ENCODE data around the gene SCARF2. TPM values are rescaled to one million over a fixed set of nuclear protein-coding genes. Genes with fewer than 3 reads are reported as not detected.
A peak's percentile ranks its signal among the peaks of the same experiment; 100 is the strongest.

SCARF2 gene
- total RNA-seq, 1 donor from 2014 or later: 133 TPM

- Histone ChIP-seq H3K27me3 (no peaks in the 10 kb centered on the region), H3K4me1 (peaks cover 2 to 17% of the 10 kb centered on the region in 2 donors), H3K9me3 (no peaks in the 10 kb centered on the region), H3K27ac (no peak overlapping the region), H3K4me3 (no peak overlapping the region), H3K36me3 (peaks cover 4 to 14% of the 10 kb centered on the region in 2 donors)
- TF ChIP-seq CTCF (IDR thresholded peaks at IDR 0.05): no peak
- DNase-seq (ENCODE audit: low spot score in 2 of 2): no peak
- intact Hi-C loops (cut with DNase I): no loop called here
Observed at GRCh38 chr22:20398420-20398819, 39.2 kb downstream of the SCARF2 start.

- no peak for TF ChIP-seq CTCF (IDR thresholded peaks at IDR 0.05)
- no peak overlapping the region for H3K4me3 ChIP-seq
- H3K4me1 ChIP-seq: peaks cover 4 to 18% of the 10 kb centered on the region in 2 donors
- H3K36me3 ChIP-seq: peaks cover 0 to 8% of the 10 kb centered on the region in 2 donors
- no peak overlapping the region for H3K27ac ChIP-seq
- H3K27me3 ChIP-seq: no peaks in the 10 kb centered on the region
- intact Hi-C loops (cut with DNase I): no loop called here
- no peaks in the 10 kb centered on the region for H3K9me3 ChIP-seq
- no peak for DNase-seq (ENCODE audit: low spot score in 2 of 2)
Observed at GRCh38 chr22:20397498-20397897, 40.1 kb downstream of the SCARF2 start.

GRCh38 chr22:20396639-20397038 is 41.0 kb downstream of the SCARF2 start:
- TF ChIP-seq CTCF (IDR thresholded peaks at IDR 0.05): no peak
- H3K36me3 ChIP-seq: peaks cover 0 to 6% of the 10 kb centered on the region in 2 donors
- H3K4me1 ChIP-seq: peaks cover 4 to 18% of the 10 kb centered on the region in 2 donors
- no peak overlapping the region for H3K27ac ChIP-seq
- H3K27me3 ChIP-seq: no peaks in the 10 kb centered on the region
- no peak for DNase-seq (ENCODE audit: low spot score in 2 of 2)
- H3K4me3 ChIP-seq: no peak overlapping the region
- intact Hi-C loops (cut with DNase I): no loop called here
- no peaks in the 10 kb centered on the region for H3K9me3 ChIP-seq

- Histone ChIP-seq H3K4me3 (no peak overlapping the region), H3K36me3 (no peaks in the 10 kb centered on the region), H3K4me1 (peaks cover 4 to 18% of the 10 kb centered on the region in 2 donors), H3K27ac (no peak overlapping the region), H3K9me3 (no peaks in the 10 kb centered on the region), H3K27me3 (no peaks in the 10 kb centered on the region)
- TF ChIP-seq CTCF (IDR thresholded peaks at IDR 0.05): no peak
- DNase-seq (ENCODE audit: low spot score in 2 of 2): no peak
- intact Hi-C loops (cut with DNase I): no loop called here
Observed at GRCh38 chr22:20395907-20396287, 41.7 kb downstream of the SCARF2 start.

GRCh38 chr22:20395181-20395906 is 42.3 kb downstream of the SCARF2 start:
- intact Hi-C loops (cut with DNase I): no loop called here
- Histone ChIP-seq H3K4me3 (peak overlapping the region; percentile 84 to 98), H3K9me3 (no peaks in the 10 kb centered on the region), H3K36me3 (no peaks in the 10 kb centered on the region), H3K27me3 (no peaks in the 10 kb centered on the region), H3K4me1 (peaks cover 4 to 18% of the 10 kb centered on the region in 2 donors), H3K27ac (no peak overlapping the region)
- DNase-seq (ENCODE audit: low spot score in 2 of 2): no peak
- no peak for TF ChIP-seq CTCF (IDR thresholded peaks at IDR 0.05)
